IMR-90 (cell line): ENCODE results near the gene HDAC8.

Experiments
- POLR2A ChIP-seq: IDR thresholded peaks from 2 replicates; pipeline ENCODE4 v1.6.1; 2012; ENCODE audit warnings: mild to moderate bottlenecking, low read depth, low read length
- TF ChIP-seq, protein P1 (sequence below): conservative IDR thresholded peaks from 2 replicates; pipeline ENCODE4 v1.5.1; 2012; ENCODE audit warnings: mild to moderate bottlenecking, low read depth, low read length, improper control_type of control experiment

DNA sequence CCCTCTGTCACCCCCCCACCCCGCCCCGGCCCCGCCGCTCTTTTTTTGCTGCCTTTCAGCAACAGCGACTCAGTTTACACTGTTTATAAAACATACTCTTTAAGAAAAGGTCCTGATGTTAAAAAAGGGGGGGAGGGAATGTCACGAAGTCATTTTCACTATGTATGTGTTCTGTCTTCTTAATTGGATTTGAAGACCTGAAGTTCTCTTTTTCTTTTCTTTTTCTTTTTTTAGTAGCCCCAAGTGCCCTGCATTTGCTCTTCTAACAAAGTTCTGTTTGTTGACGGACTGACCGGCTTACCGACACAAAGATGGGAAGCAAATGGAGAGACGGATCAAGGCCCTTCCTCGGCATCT, 264.5 kb downstream of the HDAC8 start:
- TF ChIP-seq POLR2A: no peak
- TF ChIP-seq, protein P1, sequence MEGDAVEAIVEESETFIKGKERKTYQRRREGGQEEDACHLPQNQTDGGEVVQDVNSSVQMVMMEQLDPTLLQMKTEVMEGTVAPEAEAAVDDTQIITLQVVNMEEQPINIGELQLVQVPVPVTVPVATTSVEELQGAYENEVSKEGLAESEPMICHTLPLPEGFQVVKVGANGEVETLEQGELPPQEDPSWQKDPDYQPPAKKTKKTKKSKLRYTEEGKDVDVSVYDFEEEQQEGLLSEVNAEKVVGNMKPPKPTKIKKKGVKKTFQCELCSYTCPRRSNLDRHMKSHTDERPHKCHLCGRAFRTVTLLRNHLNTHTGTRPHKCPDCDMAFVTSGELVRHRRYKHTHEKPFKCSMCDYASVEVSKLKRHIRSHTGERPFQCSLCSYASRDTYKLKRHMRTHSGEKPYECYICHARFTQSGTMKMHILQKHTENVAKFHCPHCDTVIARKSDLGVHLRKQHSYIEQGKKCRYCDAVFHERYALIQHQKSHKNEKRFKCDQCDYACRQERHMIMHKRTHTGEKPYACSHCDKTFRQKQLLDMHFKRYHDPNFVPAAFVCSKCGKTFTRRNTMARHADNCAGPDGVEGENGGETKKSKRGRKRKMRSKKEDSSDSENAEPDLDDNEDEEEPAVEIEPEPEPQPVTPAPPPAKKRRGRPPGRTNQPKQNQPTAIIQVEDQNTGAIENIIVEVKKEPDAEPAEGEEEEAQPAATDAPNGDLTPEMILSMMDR: no peak
